Suppressor macrophage (primary cell): Measurements from ENCODE around the gene MYH9.

Source experiments
- DNase-seq, 4 experiments: peaks; one replicate each; pipeline ENCODE4 v3.0.0-alpha.2; 2020 to 2022

MYH9 gene

GRCh38 chr22:36330655-36331305 lies 57.0 kb downstream of the MYH9 start:
- peak; percentile 79 to 87 (median 86) for DNase-seq

DNA sequence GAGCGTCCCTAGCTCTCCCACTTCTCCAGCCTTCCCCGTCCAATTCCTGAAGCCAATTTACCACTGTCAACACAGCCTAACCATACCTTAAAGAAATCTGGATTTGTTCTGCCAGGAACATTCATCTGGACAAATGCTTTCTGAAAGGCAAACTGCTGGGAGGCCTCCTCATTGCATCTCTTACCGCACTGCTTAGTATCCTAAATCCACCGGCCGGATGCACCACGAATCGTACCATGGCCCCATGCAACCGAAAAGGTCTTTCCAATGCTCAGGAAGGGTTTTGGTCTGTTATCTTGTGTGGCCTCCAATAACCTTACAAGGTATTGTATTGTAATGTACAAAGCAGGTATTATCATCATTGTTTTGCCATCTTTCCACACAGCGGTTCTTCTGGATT lies 57.6 kb downstream of the MYH9 start:
- no peak for DNase-seq

DNA sequence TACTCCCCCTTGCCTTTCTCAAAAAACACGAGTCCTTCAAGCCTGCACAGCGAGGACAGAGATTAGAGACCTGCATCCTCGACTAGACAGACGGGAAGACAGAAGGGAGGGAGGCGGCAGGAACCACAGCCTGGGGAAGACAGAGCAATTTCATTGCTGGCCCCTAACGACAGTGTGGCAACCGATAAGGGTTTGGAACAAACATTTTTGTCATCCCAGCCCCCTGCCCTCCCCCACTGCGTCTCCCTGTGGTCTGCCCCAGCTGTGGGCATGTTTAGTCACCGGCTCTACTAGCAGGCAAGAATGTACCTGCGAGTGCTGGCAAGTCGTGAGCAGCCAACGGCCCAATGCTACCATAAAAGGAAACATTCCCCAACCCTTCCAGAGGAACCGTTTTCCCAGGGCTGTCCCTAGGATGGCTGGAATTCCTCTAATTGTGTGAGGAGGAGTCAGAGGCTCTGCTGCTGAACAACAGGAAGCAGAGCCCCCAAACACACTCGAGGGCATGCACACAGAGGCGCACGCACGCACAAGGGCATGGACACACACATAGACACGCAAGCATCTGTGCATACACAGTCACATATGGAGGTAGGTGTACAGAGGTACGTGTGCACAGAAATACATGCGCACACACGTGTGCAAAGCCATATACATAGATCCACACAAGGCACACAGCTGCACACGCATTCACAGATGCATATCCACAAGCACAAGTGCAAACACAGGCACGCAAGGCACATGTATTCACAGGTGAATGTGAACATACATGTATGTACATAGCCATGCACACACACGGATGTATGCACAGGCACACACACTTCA lies 58.3 kb downstream of the MYH9 start:
- peak in 3 of 4 experiments; percentile 19 to 24 (median 24) for DNase-seq

GRCh38 chr22:36328635-36329253 lies 59.0 kb downstream of the MYH9 start:
- DNase-seq, result peak; percentile 37 to 66 (median 48)

DNA sequence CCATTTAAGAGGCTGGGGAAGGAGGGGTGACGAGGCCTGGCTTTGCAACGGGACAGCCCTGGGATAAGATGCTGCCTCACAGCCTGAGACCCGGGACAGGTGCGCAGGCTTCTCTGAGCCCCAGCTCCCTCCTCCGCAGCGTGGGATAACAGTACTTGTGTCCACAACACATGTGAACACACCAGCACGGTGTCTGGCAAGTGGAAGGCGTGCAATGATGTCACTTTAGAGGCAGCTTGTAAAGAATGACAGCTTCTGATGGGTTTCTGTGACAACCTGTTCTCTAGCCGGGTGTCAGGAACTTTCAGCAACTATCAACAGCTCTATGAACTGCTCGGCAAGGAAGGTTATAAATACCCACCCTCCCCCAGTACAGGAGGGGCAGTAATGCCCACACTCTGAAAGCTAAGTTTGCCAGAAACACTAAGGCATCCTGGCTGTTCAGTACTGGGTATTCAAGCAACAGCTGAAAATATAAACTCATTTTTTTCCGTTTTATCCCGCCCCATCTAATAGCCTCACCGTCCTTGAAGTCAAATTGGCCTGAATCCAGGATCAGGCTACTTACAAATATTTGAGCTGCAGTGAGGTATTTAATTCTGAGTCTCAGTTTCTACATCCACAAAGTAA lies 59.7 kb downstream of the MYH9 start:
- no peak for DNase-seq

GRCh38 chr22:36326178-36327161 lies 61.3 kb downstream of the MYH9 start:
- no peak for DNase-seq

- DNase-seq, result no peak
Measured at GRCh38 chr22:36325154-36326031, 62.4 kb downstream of the MYH9 start.

DNA sequence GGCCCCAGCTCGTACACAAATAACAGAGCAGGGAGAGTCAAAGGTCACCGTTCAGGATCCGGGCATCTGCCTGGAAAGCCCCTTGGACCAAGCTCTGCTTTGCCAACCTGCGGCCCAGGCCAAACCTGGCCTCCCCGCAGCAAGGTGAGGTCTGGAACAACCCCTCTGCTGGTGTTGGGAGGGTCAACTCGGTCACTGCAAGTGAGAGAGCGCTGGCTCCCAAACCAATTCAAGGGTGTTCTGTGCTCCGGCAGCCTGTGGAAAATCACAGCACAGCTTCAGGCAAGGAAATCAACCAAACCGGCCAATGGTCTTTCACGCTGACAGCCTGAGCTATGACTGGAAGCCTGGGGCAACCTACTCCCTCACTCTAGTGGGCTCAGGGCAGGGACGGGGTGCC lies 63.4 kb downstream of the MYH9 start:
- no peak for DNase-seq

GRCh38 chr22:36323855-36324331 lies 63.9 kb downstream of the MYH9 start:
- no peak for DNase-seq

DNA sequence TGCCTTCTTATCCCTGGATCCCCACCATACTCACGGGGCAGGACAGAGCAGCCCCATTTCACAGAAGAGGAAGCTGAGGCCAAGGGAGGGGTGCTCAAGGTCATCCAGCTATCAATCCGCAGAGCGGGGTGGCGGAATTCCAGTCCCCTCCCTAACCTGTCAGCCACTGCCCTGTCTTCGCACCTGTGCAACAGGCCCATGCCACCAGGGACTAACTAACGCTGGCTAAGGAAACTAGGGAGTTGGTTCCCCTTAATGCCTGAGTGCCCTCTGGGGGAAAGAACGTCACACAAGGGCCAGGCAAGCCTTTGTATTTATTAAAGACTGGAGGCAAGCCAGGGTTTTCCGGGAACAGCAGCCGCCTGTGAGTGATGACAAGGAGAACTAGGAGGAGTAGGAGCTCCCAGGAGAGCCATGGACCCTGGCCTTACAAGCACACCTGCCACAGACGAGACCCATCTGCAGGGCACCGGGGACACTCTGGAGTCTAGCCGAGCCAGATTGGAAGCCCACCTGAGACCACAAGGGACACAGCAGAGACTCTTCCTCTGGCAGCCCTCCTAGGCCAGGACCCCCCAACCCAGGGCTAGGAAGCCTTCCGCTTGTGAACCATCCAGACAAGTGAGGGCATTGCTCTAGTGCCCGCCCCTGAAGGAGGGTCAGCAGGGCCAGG lies 64.4 kb downstream of the MYH9 start:
- DNase-seq, result no peak

GRCh38 chr22:36322602-36322915 lies 65.2 kb downstream of the MYH9 start:
- no peak for DNase-seq

GRCh38 chr22:36321797-36322601 lies 65.8 kb downstream of the MYH9 start:
- DNase-seq, result no peak

GRCh38 chr22:36320553-36320952 lies 67.2 kb downstream of the MYH9 start:
- no peak for DNase-seq

GRCh38 chr22:36319595-36320497 lies 67.9 kb downstream of the MYH9 start:
- no peak for DNase-seq

DNA sequence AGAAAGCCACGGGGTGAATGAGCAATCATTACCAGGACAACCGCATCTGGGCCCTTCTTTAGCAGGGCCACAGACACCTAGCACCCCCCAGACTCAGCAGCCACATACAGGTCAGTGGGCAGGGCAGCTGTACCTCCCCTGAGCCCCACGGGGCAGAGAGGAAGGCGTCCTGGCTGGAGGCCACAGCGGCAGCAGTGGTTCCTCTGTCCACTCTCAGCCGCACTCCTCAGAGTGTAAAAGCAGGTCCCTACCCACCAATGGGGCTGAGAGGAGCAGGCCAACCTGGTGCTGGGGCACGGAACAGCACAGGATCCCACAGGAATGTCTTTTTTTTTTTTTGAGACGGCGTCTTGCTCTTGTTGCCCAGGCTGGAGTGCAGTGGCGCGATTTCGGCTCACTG lies 69.3 kb downstream of the MYH9 start:
- DNase-seq, result no peak

- DNase-seq, result no peak
Measured at GRCh38 chr22:36317658-36318271, 70.0 kb downstream of the MYH9 start.

DNA sequence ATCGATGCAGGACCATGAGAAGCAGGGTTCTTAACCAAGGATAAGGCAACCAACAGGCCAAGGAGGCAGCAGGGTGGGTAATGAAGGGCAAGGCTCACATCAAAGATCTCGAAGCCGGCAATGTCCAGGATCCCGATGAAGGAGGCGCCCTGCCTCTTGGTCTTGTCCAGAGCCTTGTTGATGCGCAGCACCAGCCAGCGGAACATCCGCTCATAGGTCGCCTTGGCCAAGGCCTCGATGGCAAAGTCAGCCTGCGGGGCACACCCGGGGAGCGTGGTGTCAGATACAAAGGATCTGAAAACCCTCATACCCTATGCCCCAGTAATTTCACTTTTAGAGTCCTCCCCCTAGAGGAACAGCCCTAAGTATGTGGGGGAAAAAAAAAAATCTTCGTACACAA lies 71.3 kb downstream of the MYH9 start:
- DNase-seq, result no peak

- DNase-seq, result no peak
Measured at GRCh38 chr22:36315325-36315724, 72.4 kb downstream of the MYH9 start.
